ENCODE data around the gene ODF4.

ODF4 gene

DNA sequence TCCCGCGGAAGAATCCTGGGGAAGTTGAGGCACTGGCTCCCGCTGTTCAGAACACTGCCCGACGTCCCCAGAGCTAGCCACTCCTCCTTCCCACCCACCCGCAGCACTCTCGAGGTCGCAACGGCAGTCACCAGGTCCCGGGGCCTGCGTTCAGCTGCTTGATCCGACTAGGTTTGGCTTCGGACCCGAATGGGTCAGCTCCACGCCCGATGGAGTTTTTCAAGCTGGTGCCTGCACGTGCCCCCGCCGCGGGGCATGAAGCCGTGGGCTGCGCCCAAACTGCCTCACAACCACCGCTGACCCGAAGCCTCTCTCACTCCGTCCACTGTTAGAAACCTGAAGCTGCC lies 12.4 kb upstream of the ODF4 start:
- TF ChIP-seq CTCF (IDR thresholded peaks at IDR 0.05; ENCODE audit: low read depth, low read length, missing control alignments), result no peak
- DNase-seq, result no peak
- no peaks in the 10 kb centered on the region for H3K36me3 ChIP-seq (replicated peaks)
- in situ Hi-C loops (cut with HindIII; ENCODE audit: low pct_ligation_motif_present, low sequenced_read_pairs), result no loop called here
- no peaks in the 10 kb centered on the region for H3K27me3 ChIP-seq (replicated peaks)
- no peak overlapping the region for H3K27ac ChIP-seq
- H3K4me3 ChIP-seq (ENCODE audit: low read depth, low read length), result peak overlapping the region; percentile 65

DNA sequence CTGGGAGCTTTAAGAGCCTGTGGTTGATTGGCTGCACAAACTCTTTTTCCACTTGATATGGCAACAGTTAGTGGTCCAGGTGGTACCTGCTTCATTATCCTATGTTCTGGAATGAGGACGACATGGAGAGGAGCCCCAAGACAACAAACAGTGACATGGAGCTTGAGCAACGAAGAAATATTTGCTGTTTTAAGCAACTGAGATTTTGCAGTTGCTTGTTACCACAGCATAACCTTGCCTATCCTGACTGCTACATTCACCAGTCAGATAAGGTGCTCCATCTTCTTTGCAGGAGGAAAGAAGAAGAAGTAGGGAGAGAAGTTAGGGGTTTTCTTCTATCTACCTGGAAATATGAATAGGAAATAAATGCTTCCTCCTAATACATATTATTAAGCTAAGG lies 7.5 kb upstream of the ODF4 start:
- Histone ChIP-seq H3K27me3 (replicated peaks) (no peaks in the 10 kb centered on the region), H3K4me3 (ENCODE audit: low read depth, low read length) (no peak overlapping the region), H3K27ac (no peak overlapping the region), H3K36me3 (replicated peaks) (no peaks in the 10 kb centered on the region)
- no peak for TF ChIP-seq CTCF (IDR thresholded peaks at IDR 0.05; ENCODE audit: low read depth, low read length, missing control alignments)
- DNase-seq, result no peak
- in situ Hi-C loops (cut with HindIII; ENCODE audit: low pct_ligation_motif_present, low sequenced_read_pairs), result no loop called here

- TF ChIP-seq CTCF (IDR thresholded peaks at IDR 0.05; ENCODE audit: low read depth, low read length, missing control alignments), result no peak
- in situ Hi-C loops (cut with HindIII; ENCODE audit: low pct_ligation_motif_present, low sequenced_read_pairs), result no loop called here
- no peaks in the 10 kb centered on the region for H3K27me3 ChIP-seq (replicated peaks)
Observed at GRCh38 chr17:8332688-8333087, 7.0 kb upstream of the ODF4 start.

DNA sequence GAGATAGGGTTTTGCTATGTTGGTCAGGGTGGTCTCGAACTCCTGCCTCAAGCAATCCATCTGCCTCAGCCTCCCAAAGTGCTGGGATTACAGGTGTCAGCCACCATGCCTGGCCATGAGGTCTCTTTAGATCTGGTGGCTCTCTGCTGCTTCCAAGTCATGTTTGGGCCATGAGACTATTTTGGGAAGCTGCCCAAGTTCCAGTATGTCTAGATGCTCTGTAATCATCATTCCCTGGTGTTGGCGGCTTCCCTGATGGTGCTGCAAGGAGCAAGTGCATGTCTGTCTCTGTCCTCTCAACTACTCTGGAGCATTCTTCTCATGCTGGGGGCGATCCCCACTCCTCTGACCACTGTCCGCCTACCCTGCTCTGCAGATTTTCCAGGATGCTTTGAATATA lies 6.4 kb upstream of the ODF4 start:
- Histone ChIP-seq H3K36me3 (replicated peaks) (no peaks in the 10 kb centered on the region), H3K27me3 (replicated peaks) (no peaks in the 10 kb centered on the region), H3K4me3 (ENCODE audit: low read depth, low read length) (no peak overlapping the region), H3K27ac (no peak overlapping the region)
- no peak for DNase-seq
- TF ChIP-seq CTCF (IDR thresholded peaks at IDR 0.05; ENCODE audit: low read depth, low read length, missing control alignments), result no peak
- in situ Hi-C loops (cut with HindIII; ENCODE audit: low pct_ligation_motif_present, low sequenced_read_pairs), result no loop called here

More at GRCh38 chr17:8332688-8333087, 7.0 kb upstream of the ODF4 start:
- Histone ChIP-seq H3K27ac (no peak overlapping the region), H3K4me3 (ENCODE audit: low read depth, low read length) (no peak overlapping the region), H3K36me3 (replicated peaks) (no peaks in the 10 kb centered on the region)
- no peak for DNase-seq

DNA sequence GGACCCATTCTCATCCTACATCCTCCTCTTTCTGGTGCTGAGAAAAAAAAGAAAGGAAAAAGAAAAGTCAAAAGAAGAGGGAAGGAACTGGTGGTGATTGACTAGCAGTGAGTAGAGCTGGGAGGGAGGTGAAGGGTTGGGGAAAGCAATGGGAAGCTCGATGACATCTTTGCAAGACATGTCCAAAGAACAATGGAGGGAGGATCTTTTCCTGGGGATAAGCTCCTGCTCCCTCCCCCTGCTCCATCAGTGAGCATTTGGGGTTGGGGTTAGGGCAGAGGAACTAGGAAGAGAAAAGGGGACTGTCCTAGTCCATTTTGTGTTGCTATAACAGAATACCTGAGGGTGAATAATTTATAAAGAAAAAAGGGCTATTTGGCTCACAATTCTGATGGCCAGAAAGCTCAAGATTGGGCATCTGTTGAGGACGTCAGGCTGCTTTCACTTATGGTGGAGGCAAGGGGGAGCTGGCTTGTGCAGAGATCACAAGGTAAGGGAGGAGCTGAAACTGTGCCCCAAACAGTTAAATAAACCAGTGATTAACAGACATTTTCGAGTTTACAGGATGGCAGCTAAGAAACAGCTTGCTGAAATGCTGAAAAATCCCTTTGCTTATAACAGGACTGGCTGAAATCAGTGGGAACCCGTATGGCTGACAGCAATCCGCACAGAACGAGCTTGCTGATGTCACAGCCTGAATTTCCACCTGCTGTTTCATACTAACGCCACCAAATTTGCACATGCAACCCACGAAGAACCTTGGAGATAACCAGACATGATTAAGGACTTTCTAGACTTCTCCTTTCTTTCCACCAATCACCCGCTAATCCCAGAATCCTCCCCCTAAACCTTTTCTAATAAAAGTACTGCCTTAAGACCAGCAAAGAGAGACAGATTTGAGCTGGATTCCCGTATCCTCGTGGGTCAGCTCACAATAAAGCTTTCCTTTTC lies 1.6 kb upstream of the ODF4 start:
- no peak for TF ChIP-seq CTCF (IDR thresholded peaks at IDR 0.05; ENCODE audit: low read depth, low read length, missing control alignments)
- in situ Hi-C loops (cut with HindIII; ENCODE audit: low pct_ligation_motif_present, low sequenced_read_pairs), result no loop called here
- Histone ChIP-seq H3K27me3 (replicated peaks) (no peaks in the 10 kb centered on the region), H3K36me3 (replicated peaks) (no peaks in the 10 kb centered on the region), H3K27ac (no peak overlapping the region), H3K4me3 (ENCODE audit: low read depth, low read length) (no peak overlapping the region)
- no peak for DNase-seq

DNA sequence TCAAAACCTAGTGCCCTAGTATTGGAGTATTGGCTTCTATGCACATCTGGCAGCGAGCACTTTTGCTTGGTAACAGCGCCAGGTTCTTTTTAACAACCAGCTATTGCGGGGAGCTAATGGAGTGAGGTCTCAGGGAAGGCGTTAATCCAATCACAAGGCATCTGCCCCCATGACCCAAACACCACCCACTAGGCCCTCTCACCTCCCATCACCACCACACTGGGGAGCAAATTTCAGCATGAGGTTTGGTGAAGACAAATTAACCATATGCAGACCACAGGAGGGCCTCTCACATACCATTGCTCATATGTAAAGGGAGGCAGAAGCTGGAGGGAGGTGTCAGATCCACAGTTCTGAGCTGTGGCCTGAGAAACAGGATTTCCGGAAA lies 893 bp upstream of the ODF4 start:
- no peaks in the 10 kb centered on the region for H3K27me3 ChIP-seq (replicated peaks)
- TF ChIP-seq CTCF (IDR thresholded peaks at IDR 0.05; ENCODE audit: low read depth, low read length, missing control alignments), result no peak
- H3K36me3 ChIP-seq (replicated peaks), result no peaks in the 10 kb centered on the region
- no peak for DNase-seq
- in situ Hi-C loops (cut with HindIII; ENCODE audit: low pct_ligation_motif_present, low sequenced_read_pairs), result no loop called here
- no peak overlapping the region for H3K4me3 ChIP-seq (ENCODE audit: low read depth, low read length)
- no peak overlapping the region for H3K27ac ChIP-seq

Measured in brain microvascular endothelial cell (primary cell).